GM18511 (cell line): ENCODE results near the gene GABRD.

ENCODE experiments used
- ATAC-seq: cut with Tn5 transposase; IDR thresholded peaks from one replicate; pipeline ENCODE4 v1.9.1; 2021; ENCODE audit warnings: mild to moderate bottlenecking, moderate library complexity; ENCODE audit not compliant: unreplicated experiment

Gene GABRD

GRCh38 chr1:2037314-2037979 lies 18.3 kb downstream of the GABRD start:
- no peak for ATAC-seq

GRCh38 chr1:2038229-2038628 lies 19.1 kb downstream of the GABRD start:
- ATAC-seq = no peak

GRCh38 chr1:2039251-2039650 lies 20.1 kb downstream of the GABRD start:
- ATAC-seq = no peak

- ATAC-seq = no peak
These were observed 22.2 kb downstream of the GABRD start for GRCh38 chr1:2041305-2041704.

GRCh38 chr1:2041887-2042286 lies 22.7 kb downstream of the GABRD start:
- ATAC-seq = no peak

- ATAC-seq = no peak
These were observed 24.0 kb downstream of the GABRD start for GRCh38 chr1:2042830-2043773.

GRCh38 chr1:2043886-2044285 lies 24.7 kb downstream of the GABRD start:
- no peak for ATAC-seq

GRCh38 chr1:2044510-2045319 lies 25.6 kb downstream of the GABRD start:
- ATAC-seq = no peak

- no peak for ATAC-seq
These were observed 26.5 kb downstream of the GABRD start for GRCh38 chr1:2045468-2046173.

GRCh38 chr1:2046174-2046917 lies 27.2 kb downstream of the GABRD start:
- no peak for ATAC-seq

- ATAC-seq = no peak
These were observed 28.0 kb downstream of the GABRD start for GRCh38 chr1:2046953-2047748.

- no peak for ATAC-seq
These were observed 28.9 kb downstream of the GABRD start for GRCh38 chr1:2047749-2048729.

GRCh38 chr1:2049225-2049717 lies 30.1 kb downstream of the GABRD start:
- no peak for ATAC-seq

GRCh38 chr1:2049718-2050431 lies 30.7 kb downstream of the GABRD start, which contains the start of gene PRKCZ:
Gene PRKCZ (plus strand): TSS chr1:2050411. CDS start chr1:2050631, 220 bp downstream.
- ATAC-seq = peak; percentile 82

GRCh38 chr1:2050461-2050792 lies 31.3 kb downstream of the GABRD start:
- ATAC-seq = no peak

GRCh38 chr1:2050793-2051682 lies 31.9 kb downstream of the GABRD start:
- peak; percentile 6 for ATAC-seq
